ENCODE measurements around the gene IRF4. TPM values are rescaled to one million over a fixed set of nuclear protein-coding genes. Genes with fewer than 3 reads are reported as not detected.

The IRF4 gene
- total RNA-seq, 1 donor from 2014 or later: not detected

DNA sequence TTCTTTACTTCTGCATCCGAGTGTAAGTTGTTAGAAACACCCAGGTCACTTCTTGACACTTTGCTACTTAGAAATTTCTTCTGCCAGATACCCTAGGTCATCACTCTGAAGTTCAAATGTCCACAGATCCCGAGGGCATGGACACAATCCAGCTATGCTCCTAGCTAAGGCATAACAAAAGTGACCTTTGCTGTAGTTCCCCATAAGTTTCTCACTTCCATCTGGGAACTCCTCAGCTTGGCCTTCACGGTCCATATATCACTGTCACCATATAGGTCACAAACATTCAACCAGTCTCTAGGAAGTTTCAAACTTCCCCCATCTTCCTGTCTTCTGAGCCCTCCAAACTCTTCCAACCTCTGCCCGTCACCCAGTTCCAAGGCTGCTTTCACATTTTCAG lies 65.3 kb downstream of the IRF4 start:
- Mint-ChIP-seq H3K4me3 (ENCODE audit: unreplicated experiment) (no peak overlapping the region), H3K9me3 (ENCODE audit: unreplicated experiment) (peaks cover 11% of the 10 kb centered on the region), H3K36me3 (ENCODE audit: unreplicated experiment) (no peaks in the 10 kb centered on the region), H3K27me3 (ENCODE audit: unreplicated experiment) (peaks cover 31% of the 10 kb centered on the region), H3K27ac (ENCODE audit: unreplicated experiment) (no peak overlapping the region), H3K4me1 (ENCODE audit: unreplicated experiment) (no peaks in the 10 kb centered on the region)
- TF ChIP-seq, protein P1, sequence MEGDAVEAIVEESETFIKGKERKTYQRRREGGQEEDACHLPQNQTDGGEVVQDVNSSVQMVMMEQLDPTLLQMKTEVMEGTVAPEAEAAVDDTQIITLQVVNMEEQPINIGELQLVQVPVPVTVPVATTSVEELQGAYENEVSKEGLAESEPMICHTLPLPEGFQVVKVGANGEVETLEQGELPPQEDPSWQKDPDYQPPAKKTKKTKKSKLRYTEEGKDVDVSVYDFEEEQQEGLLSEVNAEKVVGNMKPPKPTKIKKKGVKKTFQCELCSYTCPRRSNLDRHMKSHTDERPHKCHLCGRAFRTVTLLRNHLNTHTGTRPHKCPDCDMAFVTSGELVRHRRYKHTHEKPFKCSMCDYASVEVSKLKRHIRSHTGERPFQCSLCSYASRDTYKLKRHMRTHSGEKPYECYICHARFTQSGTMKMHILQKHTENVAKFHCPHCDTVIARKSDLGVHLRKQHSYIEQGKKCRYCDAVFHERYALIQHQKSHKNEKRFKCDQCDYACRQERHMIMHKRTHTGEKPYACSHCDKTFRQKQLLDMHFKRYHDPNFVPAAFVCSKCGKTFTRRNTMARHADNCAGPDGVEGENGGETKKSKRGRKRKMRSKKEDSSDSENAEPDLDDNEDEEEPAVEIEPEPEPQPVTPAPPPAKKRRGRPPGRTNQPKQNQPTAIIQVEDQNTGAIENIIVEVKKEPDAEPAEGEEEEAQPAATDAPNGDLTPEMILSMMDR (IDR thresholded peaks at IDR 0.05): no peak
- DNase-seq (ENCODE audit: extremely low spot score, unreplicated experiment): peak; percentile 5

Other genes with a start within 250 kb of the IRF4 start
- gene DUSP22, start 99.3 kb upstream of the IRF4 start, total RNA-seq: 27.4 and 29.7 TPM in 2 replicates